Left renal pelvis (tissue), 4 donors: ENCODE measurements around the gene FKBP8. TPM values are rescaled to one million over a fixed set of nuclear protein-coding genes. Genes with fewer than 3 reads are reported as not detected.
"Not testable (repeated sequence)": the region's sequence is repeated elsewhere in the genome, so short reads cannot be mapped to it uniquely, and the experiment has no call there.

ENCODE experiments used
- DNase-seq, 4 donors: peaks; one replicate each; pipeline ENCODE4 v3.0.0-alpha.2; 2013; ENCODE audit warnings: low read depth in 4 of 4, low spot score in 3 of 4
- polyA plus RNA-seq, 4 donors: library from polyadenylated mRNA; unstranded; fragments of 120-200 nt; gene quantifications; one replicate each; pipeline ENCODE4 v1.2.1, GENCODE V29; 2013; ENCODE audit not compliant: insufficient read length in 4 of 4

Gene FKBP8
- polyA plus RNA-seq, 4 donors, result 131 to 201 (median 173) TPM

DNA sequence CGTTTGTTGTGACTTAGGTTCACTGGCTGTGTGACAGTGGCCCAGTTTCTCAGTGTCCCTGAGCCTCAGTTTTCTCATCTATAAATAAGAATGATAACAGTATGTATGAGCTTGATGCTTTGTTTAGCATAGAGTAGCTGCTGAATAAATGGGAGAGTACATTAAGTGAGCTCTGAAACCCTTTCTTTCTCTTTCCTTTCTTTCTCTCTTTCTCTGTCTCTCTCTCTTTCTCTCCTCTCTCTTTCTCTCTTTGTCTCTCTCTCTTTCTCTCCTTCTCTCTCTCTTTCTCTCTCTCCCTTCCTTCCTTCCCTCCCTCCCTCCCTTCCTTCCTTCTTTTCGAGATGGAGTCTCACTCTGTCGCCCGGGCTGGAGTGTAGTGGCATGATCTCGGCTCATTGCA is 16.3 kb upstream of the FKBP8 start:
- no peak for DNase-seq

DNA sequence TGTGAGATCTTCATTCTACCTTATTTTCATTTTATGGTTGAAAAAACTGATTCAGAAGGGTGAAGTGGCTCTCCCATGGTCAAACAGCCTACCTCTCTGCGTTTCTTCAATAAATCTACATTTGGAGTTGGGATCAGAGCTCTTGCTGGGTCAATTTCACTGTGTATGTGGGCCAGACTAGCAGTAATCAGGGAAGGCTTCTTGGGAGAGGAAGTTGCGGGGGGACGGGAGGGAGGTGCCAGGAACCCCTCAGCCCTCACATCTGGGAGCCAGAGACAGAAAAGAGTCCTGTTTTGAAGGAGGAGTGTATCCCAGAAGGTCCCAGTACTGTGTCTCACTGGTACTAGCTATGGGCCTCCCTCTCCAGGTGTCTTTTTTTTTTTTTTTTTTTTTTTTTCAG is 15.2 kb upstream of the FKBP8 start:
- DNase-seq, result no peak

DNA sequence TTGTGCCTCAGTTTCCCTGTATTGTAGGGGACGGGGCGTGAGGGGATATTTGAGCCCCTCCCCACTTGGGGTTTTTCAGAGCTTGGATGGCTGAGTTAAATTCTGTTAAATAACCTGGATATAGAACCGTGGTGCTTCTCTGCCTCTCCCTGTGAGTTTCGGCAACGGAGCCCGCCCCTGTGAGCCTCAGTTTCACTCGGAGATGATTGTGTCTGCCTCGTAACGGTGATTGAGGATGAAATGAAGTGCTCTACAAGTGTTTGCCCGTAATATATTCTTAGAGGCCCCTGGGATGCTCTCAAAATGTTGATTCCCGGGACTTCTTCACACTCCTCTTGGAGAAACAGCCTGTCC is 14.8 kb upstream of the FKBP8 start:
- no peak for DNase-seq

DNA sequence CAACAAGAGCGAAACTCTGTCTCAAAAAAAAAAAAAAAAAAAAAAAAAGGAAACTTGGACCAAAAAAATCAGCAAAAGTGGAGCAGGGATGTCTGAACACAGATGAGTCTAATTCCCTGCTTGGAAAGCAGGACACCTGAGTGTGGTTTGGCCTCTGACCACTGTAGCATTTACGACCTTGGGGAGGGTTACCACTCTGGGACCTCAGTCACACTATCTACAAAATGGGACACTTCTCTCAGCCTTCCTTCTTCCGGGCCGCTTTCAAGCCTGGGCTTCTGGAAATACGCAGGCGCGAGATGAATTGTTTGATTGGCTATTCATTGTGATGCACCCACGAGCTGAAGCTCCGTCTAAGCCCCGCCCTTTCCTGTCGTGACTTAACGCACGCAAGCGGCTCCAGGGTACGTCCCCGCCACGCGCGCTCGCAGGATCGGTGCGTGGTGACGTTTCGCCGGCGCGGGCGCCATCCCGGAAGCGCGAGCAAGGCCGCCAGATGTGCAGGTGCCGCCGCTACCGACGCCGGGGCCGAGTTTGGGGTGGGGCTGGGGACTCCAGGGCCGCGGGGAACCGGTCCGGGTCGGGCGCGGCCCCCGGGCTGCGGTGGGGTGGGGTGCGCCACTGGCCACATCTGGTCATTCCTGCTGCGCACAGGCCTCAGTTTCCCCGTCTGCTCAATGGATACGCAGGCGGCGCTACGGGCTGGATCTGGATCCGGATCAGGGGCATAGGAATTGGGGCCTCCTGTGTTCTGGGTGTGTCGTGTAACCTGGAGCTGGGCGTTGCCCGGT is 14.2 kb upstream of the FKBP8 start, which contains the start of gene KXD1:
KXD1 (plus strand) TSS at position 460 of the 791 bp plus-strand sequence. CDS start 4,187 bp downstream, outside the sequence.
- DNase-seq, result peak; percentile 80 to 92 (median 86)

DNA sequence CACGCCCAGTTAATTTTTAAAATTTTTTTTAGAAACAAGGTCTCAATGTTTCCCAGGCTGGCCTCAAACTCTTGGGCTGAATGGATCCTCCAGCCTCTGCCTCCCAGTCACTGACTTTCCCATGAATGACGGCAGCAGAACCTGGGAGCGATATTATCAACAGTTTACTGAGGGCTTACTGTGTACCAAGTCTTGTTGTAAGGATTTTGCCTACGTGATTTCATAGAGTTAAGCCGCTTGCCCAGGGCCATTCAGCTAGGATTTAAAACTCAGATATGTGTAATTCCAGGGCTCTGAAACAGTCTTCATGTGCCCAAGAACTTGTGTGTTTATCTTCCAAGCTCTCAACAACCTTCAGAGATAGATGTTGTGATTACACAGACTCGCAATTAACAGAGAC is 8.3 kb upstream of the FKBP8 start:
- no peak for DNase-seq

DNA sequence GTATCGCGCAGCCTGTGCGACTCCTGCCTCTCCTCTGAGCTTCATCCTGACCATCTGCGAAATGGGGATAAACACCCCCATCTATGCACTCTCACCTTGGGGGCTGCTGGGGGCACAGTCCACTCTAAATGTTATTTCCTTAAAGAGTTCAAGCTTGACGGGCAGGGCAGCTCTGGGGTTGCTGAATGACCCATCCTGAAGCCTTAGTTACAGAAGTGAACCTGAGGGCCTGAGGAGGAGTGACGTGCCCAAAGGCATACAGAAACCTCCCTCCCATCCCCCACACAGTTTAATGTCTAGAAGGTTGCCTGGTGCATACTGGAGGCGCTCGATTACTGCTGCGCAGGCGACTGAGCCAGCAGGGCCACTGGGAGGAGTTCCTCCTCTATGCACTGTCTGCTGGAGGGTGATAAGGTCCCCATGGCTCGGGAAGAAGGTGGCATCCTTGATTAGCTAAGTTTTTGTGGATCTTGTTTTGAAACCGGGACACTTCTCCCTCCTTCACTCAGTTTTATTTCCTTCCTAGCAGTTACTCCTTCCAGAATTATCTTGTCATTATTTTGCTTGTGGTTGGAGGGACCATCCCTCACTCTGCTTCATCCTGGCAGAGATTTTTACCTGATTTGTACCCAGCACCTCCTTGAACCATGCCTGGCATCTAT is 572 bp upstream of the FKBP8 start:
- no peak for DNase-seq

DNA sequence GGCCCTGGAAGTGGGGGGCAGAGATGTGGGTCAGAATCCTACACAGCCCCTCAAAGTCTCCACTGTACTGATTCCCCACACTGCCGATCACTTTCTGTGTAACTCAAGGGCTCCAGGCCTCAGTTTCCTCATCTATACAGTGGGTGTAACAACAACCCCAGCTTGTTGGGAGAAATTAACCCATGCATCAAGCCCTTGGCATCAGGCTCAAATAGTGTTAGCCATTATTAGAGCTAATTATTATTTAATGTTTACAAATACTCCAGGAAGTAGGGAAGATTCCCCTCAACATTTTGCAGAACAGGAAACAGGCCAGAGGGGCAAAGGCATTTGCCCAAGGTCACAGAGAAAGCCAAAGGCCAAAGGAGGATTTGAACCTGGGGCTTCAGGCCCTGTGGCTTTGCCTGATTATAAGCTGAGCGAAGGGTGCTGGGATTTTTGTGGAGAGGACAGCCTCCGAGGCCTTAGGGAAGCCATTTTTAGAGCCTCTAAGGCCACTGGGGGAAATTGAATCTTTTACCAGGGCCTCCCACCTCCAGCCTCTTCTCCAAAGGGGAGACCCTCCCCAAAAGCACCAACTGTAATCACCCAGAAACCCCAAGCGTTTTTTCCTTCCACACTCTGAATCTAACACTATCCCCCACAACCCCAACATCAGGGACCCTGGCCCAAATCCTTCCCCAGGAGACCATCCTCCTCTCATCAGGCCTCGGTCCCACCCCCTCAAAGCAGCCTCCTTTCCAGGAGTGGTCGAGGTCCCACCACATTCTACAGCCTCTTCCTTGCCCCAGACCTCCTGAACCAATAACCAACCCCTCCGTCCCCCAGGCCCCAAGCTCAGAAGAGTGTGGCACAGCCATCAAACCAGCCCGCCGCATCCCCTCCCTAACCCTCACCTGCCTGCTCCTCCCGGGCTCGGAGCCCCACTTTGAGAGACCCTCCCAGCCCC is 1.1 kb downstream of the FKBP8 start:
- no peak for DNase-seq

DNA sequence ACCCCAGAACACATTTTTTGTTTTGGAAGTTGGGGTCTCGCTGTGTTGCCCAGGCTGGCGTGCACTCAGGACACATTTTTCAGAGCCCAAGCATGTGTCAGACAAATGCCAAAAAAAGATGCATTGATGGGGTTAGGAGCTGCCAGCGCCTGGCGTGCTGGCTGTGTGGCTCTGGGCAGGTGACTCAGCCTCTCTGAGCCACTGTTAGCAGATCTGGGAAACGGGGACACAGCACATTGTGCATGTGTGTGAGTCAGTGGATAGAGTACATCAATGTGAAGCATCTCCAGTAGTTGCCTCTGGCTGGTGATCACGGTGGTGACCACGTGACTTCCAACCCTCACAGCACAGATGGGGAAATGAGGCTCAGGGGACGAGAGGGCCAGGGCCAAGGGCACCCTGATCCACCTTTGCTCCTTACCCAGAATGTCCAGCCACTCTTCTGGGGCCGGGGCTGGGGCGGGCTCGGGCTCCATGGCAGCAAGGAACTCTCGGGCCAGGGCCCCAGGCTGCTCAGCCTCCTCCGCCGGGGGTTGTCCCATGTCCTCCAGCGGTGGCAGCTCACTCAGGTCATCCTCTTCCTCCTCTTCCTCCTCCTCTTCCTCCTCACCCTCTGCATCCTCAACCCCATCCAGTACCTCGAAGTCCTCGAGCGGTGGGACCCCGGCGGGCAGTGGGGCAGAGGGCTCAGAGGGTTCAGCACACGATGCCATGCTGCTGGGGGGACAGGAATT is 1.9 kb downstream of the FKBP8 start:
- DNase-seq, result no peak

DNA sequence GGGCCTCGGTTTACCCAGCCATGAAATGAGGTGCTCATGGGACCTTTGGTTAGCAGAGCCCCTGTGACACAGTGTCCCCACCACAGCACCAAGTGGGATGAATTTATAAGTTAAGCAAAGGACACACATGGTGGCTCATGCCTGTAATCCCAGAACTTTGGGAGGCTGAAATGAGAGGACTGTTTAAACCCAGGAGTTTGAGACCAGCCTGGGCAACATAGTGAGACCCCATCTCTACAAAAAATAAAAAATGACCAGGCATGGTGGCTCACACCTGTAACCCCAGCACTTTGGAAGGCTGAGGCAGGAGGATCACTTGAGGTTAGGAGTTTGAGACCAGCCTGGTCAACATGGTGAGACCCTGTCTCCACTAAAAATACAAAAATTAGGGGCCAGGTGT is 3.2 kb downstream of the FKBP8 start:
- DNase-seq, result not testable (repeated sequence)

DNA sequence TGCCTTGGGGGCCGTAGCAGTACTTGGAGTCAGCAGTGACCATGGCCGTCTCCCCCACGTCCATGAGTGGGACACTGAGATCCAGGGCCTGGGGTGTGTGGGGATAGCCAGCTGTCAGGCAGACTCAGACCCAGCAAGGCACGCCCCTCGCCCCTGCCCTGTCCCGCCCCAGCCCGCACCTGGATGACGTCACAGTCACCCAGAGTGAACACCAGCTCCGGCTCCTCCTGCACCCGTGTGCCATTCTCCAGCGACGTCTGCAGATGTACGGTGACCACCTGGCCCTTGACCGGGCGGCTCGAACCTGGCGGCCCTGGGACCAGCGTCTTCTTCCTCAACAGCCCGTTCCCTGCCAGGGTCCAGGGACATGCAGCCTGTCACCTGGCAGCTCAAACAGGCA is 4.0 kb downstream of the FKBP8 start:
- no peak for DNase-seq

DNA sequence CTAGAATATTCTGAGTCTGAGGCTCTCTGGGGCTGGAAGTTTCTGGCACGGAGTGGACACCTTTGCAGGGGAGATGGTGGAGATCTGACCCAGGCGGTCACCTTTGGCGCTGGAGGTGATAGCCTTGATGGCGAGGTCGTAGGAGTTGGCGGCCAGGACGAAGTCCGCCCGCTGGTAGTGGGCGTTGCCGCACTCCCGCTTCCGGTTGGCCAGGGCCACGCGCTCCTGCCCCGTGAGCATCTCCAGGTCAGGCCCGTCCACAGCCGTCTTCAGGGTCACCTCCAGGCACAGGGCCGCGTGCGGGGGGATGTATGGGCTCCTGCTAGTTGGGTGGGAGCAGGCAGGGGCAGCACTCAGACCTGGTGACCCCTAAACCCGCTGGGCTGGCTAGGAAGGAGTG is 5.3 kb downstream of the FKBP8 start:
- DNase-seq, result no peak

DNA sequence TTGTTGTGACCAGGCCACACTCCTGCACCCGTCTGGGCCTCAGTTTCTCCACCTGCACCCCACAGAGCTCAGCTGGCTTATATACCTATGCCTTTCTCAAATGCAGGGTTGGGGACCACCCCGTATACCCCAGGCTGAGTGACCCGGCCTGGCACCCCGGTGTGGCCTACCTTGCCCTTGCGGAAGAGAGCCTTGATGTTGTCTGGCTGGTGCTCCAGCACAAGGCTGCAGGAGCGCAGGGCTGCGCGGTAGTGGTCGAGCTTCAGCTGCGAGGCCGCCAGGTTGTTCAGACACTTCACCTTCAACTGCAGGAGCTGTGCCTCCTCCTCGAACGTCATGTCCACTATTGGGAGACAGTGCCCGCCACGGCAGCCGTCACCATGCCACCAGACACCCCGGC is 5.9 kb downstream of the FKBP8 start:
- no peak for DNase-seq

DNA sequence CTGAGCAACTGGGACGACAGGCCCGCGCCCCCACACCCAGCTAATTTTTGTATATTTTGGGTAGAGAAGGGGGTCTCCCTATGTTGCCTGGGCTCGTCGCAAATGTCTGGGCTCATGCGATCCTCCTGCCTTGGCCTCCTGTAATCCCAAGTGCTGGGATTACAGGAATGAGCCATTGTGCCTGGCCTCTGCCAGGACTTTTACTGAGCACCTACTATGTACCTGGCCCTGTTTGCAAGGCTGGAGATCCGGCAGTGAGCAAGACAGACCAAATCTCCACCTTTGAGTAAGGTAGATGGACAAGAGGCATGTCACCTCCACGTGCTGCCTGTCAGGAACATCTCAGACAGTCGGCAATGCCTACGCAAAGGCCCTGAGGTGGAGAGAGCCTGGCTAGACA is 6.9 kb downstream of the FKBP8 start:
- DNase-seq, result no peak

DNA sequence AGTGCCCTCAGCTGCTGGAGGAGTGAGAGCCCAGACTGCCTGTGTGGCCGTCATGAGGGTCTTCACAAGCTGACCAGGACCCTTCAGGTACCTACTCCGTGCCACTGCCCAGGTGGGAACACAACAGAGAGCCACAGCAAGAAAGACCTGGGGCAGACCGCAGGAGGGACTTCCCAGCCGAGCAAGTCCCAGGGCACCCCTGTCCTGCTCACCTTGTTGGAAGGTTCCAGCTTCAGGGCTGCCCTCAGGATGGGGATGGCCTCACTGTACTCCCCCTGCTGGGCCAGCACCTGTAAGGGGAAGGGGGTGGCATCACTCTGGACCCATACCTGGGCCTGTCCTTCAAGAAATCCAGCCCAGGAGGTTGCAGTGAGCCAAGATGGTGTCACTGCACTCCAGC is 10.3 kb downstream of the FKBP8 start:
- no peak for DNase-seq

DNA sequence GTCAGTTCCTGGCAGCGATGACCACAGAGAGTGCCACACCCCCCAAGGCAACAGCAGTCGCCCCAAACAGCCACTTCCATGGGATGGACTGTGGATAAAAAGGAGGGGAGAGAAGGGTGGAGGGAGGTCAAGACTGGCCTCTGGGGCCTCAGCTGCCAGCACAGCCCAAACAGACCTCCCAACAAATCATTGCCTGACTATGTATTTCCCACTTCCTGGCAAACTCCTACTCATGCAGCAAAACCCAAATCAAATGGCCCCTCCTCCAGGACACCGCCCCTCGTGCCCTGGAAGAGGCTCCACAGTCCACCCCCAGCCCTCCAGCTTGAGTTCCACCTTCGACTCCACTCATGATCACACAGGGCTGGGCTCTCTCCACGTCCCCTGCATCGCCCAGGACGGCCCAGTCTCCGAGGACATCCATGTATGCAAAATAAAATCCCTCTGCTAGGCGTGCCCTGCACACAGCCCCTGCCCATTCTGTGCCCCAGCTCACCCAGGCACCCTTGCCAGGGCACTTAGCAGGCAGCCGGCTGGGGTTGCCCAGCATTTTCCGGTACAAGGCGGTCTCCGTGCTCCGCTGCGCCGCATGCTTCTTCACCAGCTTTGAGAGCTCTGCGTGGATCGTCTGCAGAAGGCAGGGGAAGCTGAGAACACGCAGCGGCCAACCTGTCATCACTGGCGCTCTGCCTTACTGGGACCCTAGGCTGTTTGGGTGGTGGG is 11.0 kb downstream of the FKBP8 start:
- no peak for DNase-seq

DNA sequence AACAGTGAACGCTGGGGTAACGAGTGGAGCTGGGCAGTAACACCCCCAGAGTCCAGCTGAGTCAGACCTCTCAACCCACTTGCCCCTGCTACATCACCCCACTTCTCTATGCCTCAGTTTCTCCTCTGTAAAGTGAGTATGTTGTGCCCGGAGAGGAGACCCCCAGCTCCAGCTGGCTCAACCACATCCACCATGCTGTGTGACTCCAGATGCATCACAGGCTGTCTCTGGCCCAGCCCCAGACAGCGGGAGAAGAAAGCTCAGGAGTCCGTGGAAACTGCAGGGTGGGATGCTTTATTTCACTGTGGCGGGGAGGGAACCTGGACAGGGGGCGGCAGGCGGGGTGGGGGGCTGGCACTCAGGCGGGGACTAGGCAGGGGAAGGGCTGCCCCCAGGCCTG is 11.9 kb downstream of the FKBP8 start:
- no peak for DNase-seq

DNA sequence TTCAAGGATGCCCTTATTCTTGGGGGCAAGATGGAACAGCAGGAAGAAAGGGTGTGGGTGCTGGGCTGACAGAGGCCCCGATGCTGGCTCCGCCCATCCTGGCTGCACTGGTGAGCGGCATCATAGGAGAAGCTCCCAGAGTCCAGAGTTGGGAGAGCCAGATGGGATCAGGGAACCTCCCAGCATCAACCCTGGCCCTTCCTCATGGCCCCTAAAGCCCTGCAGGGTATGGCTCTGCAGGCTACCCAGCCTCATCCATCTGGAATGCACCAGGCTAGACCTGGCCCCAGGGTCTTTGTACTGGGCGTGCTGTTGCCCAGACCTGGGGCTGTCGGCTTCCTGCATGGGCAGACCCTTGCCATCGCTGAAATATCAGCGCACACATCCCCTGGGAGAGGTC is 13.6 kb downstream of the FKBP8 start:
- DNase-seq, result no peak

DNA sequence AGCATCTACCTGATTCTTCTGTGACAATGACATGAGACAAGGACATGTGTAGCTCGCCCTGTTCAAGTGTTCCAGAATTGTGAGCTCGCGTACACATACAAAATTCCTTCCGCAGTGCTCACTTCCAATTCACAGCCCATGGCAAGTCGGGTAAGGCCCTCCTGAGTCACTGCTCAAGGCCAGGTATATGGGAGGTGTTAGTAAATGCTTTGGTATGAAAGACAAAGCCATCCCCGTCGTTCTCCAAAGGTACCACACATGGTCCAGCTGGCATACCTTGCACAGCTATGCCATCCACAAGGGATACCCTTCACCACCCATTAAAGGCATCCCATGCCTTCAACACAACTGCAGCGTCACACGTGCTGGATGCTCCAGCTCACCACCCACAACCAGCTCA is 17.1 kb downstream of the FKBP8 start:
- DNase-seq, result no peak

DNA sequence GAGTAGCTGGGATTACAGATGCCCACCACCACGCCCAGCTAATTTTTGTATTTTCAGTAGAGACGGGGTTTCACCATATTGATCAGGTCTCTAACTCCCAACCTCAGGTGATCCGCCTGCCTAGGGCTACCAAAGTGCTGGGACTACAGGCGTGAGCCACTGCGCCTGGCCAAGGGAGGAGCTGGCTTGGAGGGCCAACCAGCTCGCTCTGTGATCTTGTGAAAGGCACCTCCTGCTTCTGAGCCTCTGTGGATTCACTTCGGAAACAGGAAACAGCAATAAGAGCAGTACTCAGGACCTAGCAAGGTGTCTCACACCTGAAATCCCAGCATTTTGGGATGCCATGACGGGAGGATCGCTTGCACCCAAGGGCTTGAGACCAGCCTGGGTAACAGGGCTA is 19.5 kb downstream of the FKBP8 start:
- no peak for DNase-seq

DNA sequence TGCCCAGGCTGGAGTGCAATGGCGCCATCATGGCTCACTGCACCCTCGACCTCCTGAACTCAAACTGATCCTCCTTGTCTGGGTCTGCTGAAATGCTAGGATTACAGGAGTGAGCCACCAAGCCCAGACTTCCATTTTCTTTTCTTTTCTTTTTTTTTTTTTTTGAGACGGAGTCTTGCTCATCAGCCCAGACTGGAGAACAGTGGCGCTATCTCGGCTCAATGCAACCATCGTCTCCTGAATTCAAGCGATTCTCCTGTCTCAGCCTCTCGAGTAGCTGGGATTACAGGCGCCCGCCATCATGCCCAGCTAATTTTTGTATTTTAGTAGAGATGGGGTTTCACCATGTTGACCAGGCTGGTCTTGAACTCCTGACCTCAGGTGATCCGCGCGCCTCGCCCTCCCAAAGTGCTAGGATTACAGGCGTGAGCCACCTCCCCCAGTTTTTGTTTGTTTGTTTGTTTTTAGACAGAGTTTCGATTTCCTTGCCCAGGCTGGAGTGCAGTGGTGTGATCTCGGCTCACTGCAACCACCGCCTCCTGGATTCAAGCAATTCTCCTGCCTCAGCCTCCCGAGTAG is 20.4 kb downstream of the FKBP8 start:
- not testable (repeated sequence) for DNase-seq
